HepG2 (cell line): Measurements from ENCODE around the gene NSMCE1. TPM values are rescaled to one million over a fixed set of nuclear protein-coding genes. Genes with fewer than 3 reads are reported as not detected.

Source experiments
- ATAC-seq: fragments of 200-7000 bp; cut with Tn5 transposase; 3 replicates; pipeline ENCODE4 v1.9.1; 2020; ENCODE audit warnings: mild to moderate bottlenecking, moderate library complexity
- BruUV-seq: library from RNA; stranded (reverse); fragments of 400-500 nt; replicated peaks from 2 replicates; lab custom pipeline; 2021; lab: Mats Ljungman, UMichigan
- CTCF ChIA-PET: fragments of 300-600 bp; formaldehyde crosslinking; extraction: SDS; loops from one replicate; lab custom pipeline; 2021; ENCODE audit warnings: low total read pairs, inconsistent platforms, low intra/inter-chr PET ratio; lab: Yijun Ruan, JAX
- POLR2A ChIA-PET: fragments of 350-600 bp; sonication (Branson Sonifier 250); formaldehyde crosslinking; loops from one replicate; lab custom pipeline; 2020; ENCODE audit warnings: antibody characterized with exemption, inconsistent platforms; lab: Yijun Ruan, JAX
- DNase-seq: peaks from one replicate; pipeline ENCODE4 v3.0.0-alpha.2; 2015; ENCODE audit warnings: low spot score
- FAIRE-seq: peaks from 3 replicates; lab custom pipeline; 2011; peaks lifted over from hg19 to GRCh38; lab: Jason Lieb, UNC
- H2AFZ ChIP-seq: one replicate; pipeline ENCODE4 v1.6.1; 2011; ENCODE audit warnings: low read length, inconsistent platforms
- H3K27ac ChIP-seq: fragments of 300-600 bp; 3 replicates; pipeline ENCODE4 v1.8.0; 2011; ENCODE audit warnings: mixed run types, mild to moderate bottlenecking, mixed read lengths, low read length, inconsistent platforms; ENCODE audit not compliant: insufficient read depth; ENCODE audit errors: extremely low read length
- H3K27me3 ChIP-seq, 2 experiments: fragments of 200-600 bp in 1 of 2; 2 replicates in 1 of 2; 3 replicates in 1 of 2; pipeline versions ENCODE4 v1.6.0 to v1.8.0; 2011; ENCODE audit warnings: low read length in 2 of 2, mild to moderate bottlenecking in 2 of 2, moderate library complexity in 2 of 2, inconsistent platforms in 1 of 2; ENCODE audit not compliant: insufficient read depth in 2 of 2, control insufficient read depth in 1 of 2
- H3K36me3 ChIP-seq, 2 experiments: fragments of 200-600 bp in 1 of 2; replicated peaks in 1 of 2; 2 replicates in 1 of 2; 3 replicates in 1 of 2; pipeline versions ENCODE4 v1.5.1 to v1.8.0; 2011; ENCODE audit warnings: low read length in 2 of 2, inconsistent platforms in 1 of 2; ENCODE audit not compliant: insufficient read depth in 2 of 2, control insufficient read depth in 1 of 2
- H3K4me1 ChIP-seq: 2 replicates; pipeline ENCODE4 v1.5.1; 2012; ENCODE audit warnings: low read length, inconsistent platforms; ENCODE audit not compliant: insufficient read depth
- H3K4me2 ChIP-seq: 2 replicates; pipeline ENCODE4 v1.6.0; 2011; ENCODE audit warnings: low read depth, low read length, inconsistent platforms
- H3K4me3 ChIP-seq, 3 experiments: fragments of 200-600 bp in 1 of 3; sonication (generic), shearing (Covaris generic) in 1 of 3; replicated peaks in 1 of 3; 2 replicates each; pipeline ENCODE4 v1.5.1; 2011 to 2016; ENCODE audit warnings: low read length in 3 of 3, inconsistent platforms in 2 of 3, low read depth in 2 of 3, mild to moderate bottlenecking in 2 of 3, control low read depth in 1 of 3, mixed read lengths in 1 of 3; ENCODE audit not compliant: insufficient read depth in 1 of 3
- H3K79me2 ChIP-seq: one replicate; pipeline ENCODE4 v1.6.1; 2011; ENCODE audit warnings: low read length, inconsistent platforms; ENCODE audit not compliant: insufficient read depth
- H3K9ac ChIP-seq: 2 replicates; pipeline ENCODE4 v1.6.0; 2011; ENCODE audit warnings: mild to moderate bottlenecking, low read depth, low read length, inconsistent platforms; ENCODE audit not compliant: insufficient read depth
- H3K9me3 ChIP-seq: 2 replicates; pipeline ENCODE4 v1.5.1; 2012; ENCODE audit warnings: mild to moderate bottlenecking, low read length
- H4K20me1 ChIP-seq: 2 replicates; pipeline ENCODE4 v1.6.0; 2011; ENCODE audit warnings: inconsistent platforms, mild to moderate bottlenecking, low read length, moderate library complexity; ENCODE audit not compliant: insufficient read depth
- CC2D1A ChIP-seq: sonication (generic); formaldehyde crosslinking; IDR thresholded peaks from 2 replicates; pipeline ENCODE4 v1.8.1; 2023; ENCODE audit warnings: mild to moderate bottlenecking, missing genetic modification reagents
- ELK4 ChIP-seq: sonication (generic); formaldehyde crosslinking; IDR thresholded peaks from 2 replicates; pipeline ENCODE4 v1.9.0; 2021; ENCODE audit warnings: missing genetic modification reagents, borderline replicate concordance
- FOXM1 ChIP-seq: sonication (generic); formaldehyde crosslinking; IDR thresholded peaks from 2 replicates; pipeline ENCODE4 v1.5.0; 2020; ENCODE audit warnings: missing genetic modification reagents
- HNF1B ChIP-seq: sonication (generic); formaldehyde crosslinking; IDR thresholded peaks from 2 replicates; pipeline ENCODE4 v1.5.1; 2020; ENCODE audit warnings: mild to moderate bottlenecking, moderate library complexity, missing genetic modification reagents
- HOMEZ ChIP-seq: IDR thresholded peaks from 2 replicates; pipeline ENCODE4 v1.6.1; 2016; ENCODE audit warnings: low read depth
- MXD4 ChIP-seq: IDR thresholded peaks from 2 replicates; pipeline ENCODE4 v1.6.1; 2016; ENCODE audit warnings: mild to moderate bottlenecking, missing biosample characterization, missing genetic modification reagents
- PAF1 ChIP-seq: IDR thresholded peaks from 2 replicates; pipeline ENCODE4 v1.6.1; 2016; ENCODE audit warnings: missing genetic modification reagents, missing compliant biosample characterization
- PAWR ChIP-seq: sonication (generic); formaldehyde crosslinking; IDR thresholded peaks from 2 replicates; pipeline ENCODE4 v1.4.0; 2020; ENCODE audit warnings: missing genetic modification reagents, mild to moderate bottlenecking, borderline replicate concordance
- PCBP2 ChIP-seq: fragments of 200-400 bp; formaldehyde crosslinking; optimal IDR thresholded peaks from 2 replicates; pipeline ENCODE3; 2018; ENCODE audit warnings: low read length, low read depth; ENCODE audit not compliant: poor library complexity, severe bottlenecking
- RBAK ChIP-seq: sonication (generic); formaldehyde crosslinking; IDR thresholded peaks from 2 replicates; pipeline ENCODE4 v1.5.1; 2020; ENCODE audit warnings: mild to moderate bottlenecking, missing genetic modification reagents
- RXRB ChIP-seq: IDR thresholded peaks from 2 replicates; pipeline ENCODE4 v1.6.1; 2016; ENCODE audit warnings: borderline replicate concordance, missing genetic modification reagents, missing compliant biosample characterization
- SAFB2 ChIP-seq: sonication (generic); formaldehyde crosslinking; IDR thresholded peaks from 2 replicates; pipeline ENCODE4 v1.5.1; 2020; ENCODE audit warnings: missing genetic modification reagents, low read depth, mild to moderate bottlenecking, borderline replicate concordance
- SKI ChIP-seq: fragments of 450-650 bp; IDR thresholded peaks from one replicate; pipeline ENCODE4 v1.6.1; 2018; ENCODE audit warnings: mild to moderate bottlenecking; ENCODE audit not compliant: partially characterized antibody
- ZBTB20 ChIP-seq: sonication (generic); formaldehyde crosslinking; IDR thresholded peaks from 2 replicates; pipeline ENCODE4 v1.8.1; 2023; ENCODE audit warnings: missing genetic modification reagents, low read depth, mild to moderate bottlenecking, borderline replicate concordance
- ZNF350 ChIP-seq: sonication (generic); formaldehyde crosslinking; IDR thresholded peaks from 2 replicates; pipeline ENCODE4 v1.4.0; 2020; ENCODE audit warnings: mild to moderate bottlenecking, low read depth, missing genetic modification reagents, borderline replicate concordance
- ZNF768 ChIP-seq: sonication (generic); formaldehyde crosslinking; IDR thresholded peaks from 2 replicates; pipeline ENCODE4 v1.4.0; 2020; ENCODE audit warnings: missing genetic modification reagents
- ZSCAN9 ChIP-seq: IDR thresholded peaks from 2 replicates; pipeline ENCODE4 v1.6.1; 2016; ENCODE audit warnings: borderline replicate concordance
- WGBS: methylation state at CpG from one replicate; pipeline ENCODE4 v1.1.6; 2017; ENCODE audit warnings: low lambda C conversion rate; 5-methylcytosine and 5-hydroxymethylcytosine counted together
- in situ Hi-C: cut with HindIII; loops from 2 replicates; pipeline ENCODE4 v1.10.0; 2017; ENCODE audit warnings: low pct_unique_long_range_greater_than_20kb; ENCODE audit not compliant: extremely low pct_ligation_motif_present
- intact Hi-C: fragments of 100-400 bp; cut with micrococcal nuclease; formaldehyde crosslinking; loops from one replicate; pipeline ENCODE4 v1.10.0; 2022; ENCODE audit not compliant: unreplicated experiment
- polyA plus RNA-seq, 8 experiments: library from polyadenylated mRNA; depleted of rRNA in 3 of 8; stranded (reverse) in 7 of 8; unstranded in 1 of 8; fragments of >200 nt; fragmentation: Illumina TruSeq in 4 of 8; extraction: Trizol in 4 of 8; gene quantifications; 2 replicates each; pipeline versions ENCODE4 v1.2.1 to v1.2.3, GENCODE V29; 2011 to 2016; ENCODE audit warnings: low read depth in 4 of 8, missing spikeins in 1 of 8, mixed read lengths in 1 of 8; ENCODE audit not compliant: insufficient read depth in 1 of 8
- total RNA-seq, 5 experiments: library from RNA; depleted of rRNA; stranded (reverse); fragments of >200 nt; fragmentation: Illumina TruSeq; extraction: Trizol; gene quantifications; 2 replicates each; pipeline ENCODE4 v1.2.3, GENCODE V29; 2016; ENCODE audit warnings: low read depth in 1 of 5
- TF ChIP-seq, protein P1 (sequence below): sonication (generic); formaldehyde crosslinking; IDR thresholded peaks from 2 replicates; pipeline ENCODE4 v1.5.0; 2020; ENCODE audit warnings: mild to moderate bottlenecking, missing genetic modification reagents

Gene NSMCE1
- total and polyA plus RNA-seq, 2 of the 13 experiments (the other 11 are each of a cell fraction or from before 2014, with no cell fraction given): 42.7 to 52.9 TPM

DNA sequence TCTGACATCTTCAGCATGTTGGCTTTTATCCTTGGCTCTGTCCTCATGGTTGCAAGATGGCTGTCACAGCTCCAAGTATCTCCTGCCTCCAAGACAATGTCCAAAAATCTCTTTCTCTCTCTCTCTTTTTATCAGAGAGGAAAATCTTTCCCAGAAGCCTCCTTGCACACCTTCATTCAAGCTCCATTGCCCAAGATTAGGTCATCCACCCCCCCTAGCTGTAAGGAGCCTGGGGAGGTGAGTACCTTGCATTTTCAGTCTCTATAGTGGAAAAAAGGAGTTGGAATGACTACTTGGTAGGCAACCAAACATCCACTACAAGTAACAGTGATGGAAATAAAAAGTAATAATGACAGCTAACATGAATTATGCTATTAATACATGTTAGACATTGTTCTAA, 22.0 kb upstream of the NSMCE1 start (continued):
- TF ChIP-seq MXD4: no peak
- TF ChIP-seq, all 625 proteins: peak for 0

DNA sequence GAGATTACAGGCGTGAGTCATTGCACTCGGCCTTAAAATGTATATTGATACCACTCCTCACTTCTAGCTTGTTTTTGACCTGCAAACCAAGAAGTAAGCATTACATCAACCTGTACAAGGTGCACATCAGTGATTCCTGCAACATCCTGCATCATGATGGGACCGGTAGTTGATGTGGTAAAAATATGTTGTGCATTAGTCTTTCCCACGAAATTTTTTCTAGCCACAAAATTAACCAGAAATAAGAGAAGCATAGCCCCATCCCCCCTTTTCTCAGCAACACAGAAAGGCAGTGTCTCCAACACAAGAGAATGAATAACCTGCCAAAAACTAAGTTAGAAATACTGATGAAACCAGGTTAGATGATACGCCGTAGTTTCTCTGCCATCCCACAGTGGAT, 21.1 kb upstream of the NSMCE1 start:
- Histone ChIP-seq H3K4me2 (no peak overlapping the region), H4K20me1 (no peaks in the 10 kb centered on the region), H2AFZ (no peak overlapping the region), H3K9ac (no peak overlapping the region), H3K36me3 (no peaks in the 10 kb centered on the region), H3K9me3 (no peaks in the 10 kb centered on the region), H3K4me1 (peaks cover 24% of the 10 kb centered on the region), H3K4me3 (no peak overlapping the region), H3K27ac (no peak overlapping the region), H3K27me3 (peaks cover 0 to 9% of the 10 kb centered on the region in 2 experiments; a peak in 1 of 5 replicates), H3K79me2 (no peaks in the 10 kb centered on the region)
- in situ Hi-C loops (no loop called here), intact Hi-C loops (no loop called here)
- FAIRE-seq (no peak), DNase-seq (no peak), ATAC-seq (no peak)
- BruUV-seq: no TSS peak
- ChIA-PET POLR2A (no interaction called here), CTCF (no interaction called here)
- 35% methylated on average over 6 of the region's 6 CpGs for whole genome bisulfite sequencing
- TF ChIP-seq HOMEZ (no peak), PAWR (CRISPR knock-in tag) (no peak), SKI (no peak), RXRB (no peak), PCBP2 (no peak), PAF1 (CRISPR knock-in tag) (no peak), ELK4 (CRISPR knock-in tag) (no peak), ZNF768 (no peak), FOXM1 (no peak), SAFB2 (no peak), CC2D1A (CRISPR knock-in tag) (no peak), RBAK (CRISPR knock-in tag) (no peak), HNF1B (CRISPR knock-in tag) (no peak), ZSCAN9 (no peak), ZBTB20 (CRISPR knock-in tag) (no peak), ZNF350 (no peak)
- TF ChIP-seq, protein P1, sequence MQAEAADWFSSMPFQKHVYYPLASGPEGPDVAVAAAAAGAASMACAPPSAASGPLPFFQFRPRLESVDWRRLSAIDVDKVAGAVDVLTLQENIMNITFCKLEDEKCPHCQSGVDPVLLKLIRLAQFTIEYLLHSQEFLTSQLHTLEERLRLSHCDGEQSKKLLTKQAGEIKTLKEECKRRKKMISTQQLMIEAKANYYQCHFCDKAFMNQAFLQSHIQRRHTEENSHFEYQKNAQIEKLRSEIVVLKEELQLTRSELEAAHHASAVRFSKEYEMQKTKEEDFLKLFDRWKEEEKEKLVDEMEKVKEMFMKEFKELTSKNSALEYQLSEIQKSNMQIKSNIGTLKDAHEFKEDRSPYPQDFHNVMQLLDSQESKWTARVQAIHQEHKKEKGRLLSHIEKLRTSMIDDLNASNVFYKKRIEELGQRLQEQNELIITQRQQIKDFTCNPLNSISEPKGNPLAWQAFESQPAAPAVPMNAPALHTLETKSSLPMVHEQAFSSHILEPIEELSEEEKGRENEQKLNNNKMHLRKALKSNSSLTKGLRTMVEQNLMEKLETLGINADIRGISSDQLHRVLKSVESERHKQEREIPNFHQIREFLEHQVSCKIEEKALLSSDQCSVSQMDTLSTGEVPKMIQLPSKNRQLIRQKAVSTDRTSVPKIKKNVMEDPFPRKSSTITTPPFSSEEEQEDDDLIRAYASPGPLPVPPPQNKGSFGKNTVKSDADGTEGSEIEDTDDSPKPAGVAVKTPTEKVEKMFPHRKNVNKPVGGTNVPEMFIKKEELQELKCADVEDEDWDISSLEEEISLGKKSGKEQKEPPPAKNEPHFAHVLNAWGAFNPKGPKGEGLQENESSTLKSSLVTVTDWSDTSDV (CRISPR knock-in tag): no peak
